Activated CD4-positive, CD25-positive, alpha-beta regulatory T cell treated with anti-CD3 and anti-CD28 coated beads, Interleukin-2, amount 50 U/mL, for 16 hours (primary cell): Measurements from ENCODE around the gene CDKN3.
"Not testable (repeated sequence)": the region's sequence is repeated elsewhere in the genome, so short reads cannot be mapped to it uniquely, and the experiment has no call there.

ENCODE experiments used
- DNase-seq: peaks from one replicate; pipeline ENCODE4 v3.0.0-alpha.2; 2020; ENCODE audit warnings: low read depth, low spot score

Gene CDKN3

DNA sequence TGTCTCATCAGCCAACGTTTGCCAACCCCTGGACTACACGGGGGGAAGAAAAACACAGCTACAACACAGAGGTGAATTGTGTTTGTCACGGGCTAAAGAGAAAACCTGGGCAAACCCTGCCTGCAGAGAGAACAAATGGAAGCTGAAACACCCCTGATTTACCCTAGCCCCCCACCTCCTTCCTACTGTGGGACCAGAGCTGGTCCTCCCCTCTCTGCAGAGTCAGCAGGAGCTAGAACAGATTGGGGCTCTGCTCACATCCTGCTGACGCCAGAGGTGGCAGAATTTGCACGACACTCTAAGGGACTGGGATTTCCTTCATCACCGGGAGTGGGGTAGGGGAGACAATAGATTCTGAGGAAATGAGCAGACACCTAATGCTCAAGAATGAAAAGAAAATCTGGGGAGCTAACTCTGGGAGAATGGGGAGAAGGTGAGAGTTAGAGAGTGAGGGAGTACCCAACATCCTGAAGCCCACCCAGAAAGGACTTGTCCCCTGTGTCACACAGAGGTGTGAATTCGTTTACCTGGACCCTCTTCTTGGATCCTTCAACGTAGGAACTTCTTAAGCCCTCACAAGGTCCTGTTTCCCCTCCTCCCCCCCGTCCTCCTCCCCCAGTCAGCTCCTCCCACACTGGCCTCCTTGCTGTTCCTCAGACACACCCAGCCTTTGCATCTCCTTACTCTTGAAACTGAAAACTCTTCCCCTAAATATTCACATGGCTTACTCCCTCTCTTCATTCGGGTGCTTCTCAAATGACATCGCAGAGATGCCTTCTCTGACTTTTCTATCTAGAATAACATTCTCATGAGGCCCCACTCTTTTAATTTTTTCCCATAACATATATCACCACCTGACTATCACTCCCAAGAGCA, 26.2 kb upstream of the CDKN3 start:
- no peak for DNase-seq

DNA sequence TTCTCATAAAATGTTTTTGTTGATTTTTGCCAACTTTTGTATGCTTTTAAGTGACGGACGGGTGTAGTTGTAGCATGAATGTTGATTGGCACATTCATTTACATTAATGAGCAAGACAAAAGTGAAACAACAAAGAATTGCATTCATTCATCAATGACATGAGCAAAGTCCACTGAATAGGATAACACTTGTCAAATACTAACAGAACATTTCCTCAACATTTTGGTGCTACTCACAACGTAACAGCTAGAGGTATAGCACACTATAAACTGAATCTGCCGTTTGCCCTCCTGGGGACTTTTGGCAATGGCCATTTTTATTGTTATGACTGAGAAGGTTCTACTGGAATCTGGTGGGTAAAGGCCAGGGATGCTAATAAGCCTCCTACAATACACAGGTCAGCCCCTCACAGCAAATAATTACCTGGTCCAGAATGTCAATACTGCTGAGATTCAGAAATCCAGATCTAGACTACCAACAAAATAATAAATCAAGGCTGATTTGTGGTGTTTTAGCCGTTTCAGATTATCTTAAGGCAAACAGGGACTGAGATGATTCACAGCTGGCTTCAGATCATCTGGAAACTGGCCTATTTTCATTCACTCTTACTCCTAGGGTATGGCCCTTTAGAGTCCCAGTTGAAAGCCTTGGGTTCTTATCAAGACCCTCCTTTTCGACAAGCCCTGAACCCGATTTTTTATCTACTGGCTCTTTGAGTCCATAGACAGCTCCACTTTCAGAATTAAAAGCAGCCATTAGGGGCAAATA, 22.5 kb upstream of the CDKN3 start:
- DNase-seq: no peak

DNA sequence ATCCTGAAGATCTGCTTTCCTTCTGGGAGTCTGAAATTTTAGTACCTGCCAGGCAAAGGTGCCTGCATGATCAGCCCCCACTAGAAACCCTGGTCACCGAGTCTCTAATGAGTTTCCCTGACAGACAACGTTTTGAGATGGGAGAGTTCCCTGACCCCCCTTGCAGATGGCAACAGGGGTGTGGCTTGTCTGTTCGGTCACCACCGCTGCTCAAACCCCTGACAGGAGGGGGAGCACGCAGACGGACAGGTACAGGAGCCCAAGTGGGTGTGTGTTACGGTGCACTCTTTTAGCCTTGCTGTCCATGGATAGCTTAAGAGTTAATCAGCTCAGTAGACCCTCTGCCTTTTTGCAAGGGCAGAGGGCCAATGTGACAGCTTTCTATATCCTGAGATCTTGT, 19.3 kb upstream of the CDKN3 start:
- no peak for DNase-seq

DNA sequence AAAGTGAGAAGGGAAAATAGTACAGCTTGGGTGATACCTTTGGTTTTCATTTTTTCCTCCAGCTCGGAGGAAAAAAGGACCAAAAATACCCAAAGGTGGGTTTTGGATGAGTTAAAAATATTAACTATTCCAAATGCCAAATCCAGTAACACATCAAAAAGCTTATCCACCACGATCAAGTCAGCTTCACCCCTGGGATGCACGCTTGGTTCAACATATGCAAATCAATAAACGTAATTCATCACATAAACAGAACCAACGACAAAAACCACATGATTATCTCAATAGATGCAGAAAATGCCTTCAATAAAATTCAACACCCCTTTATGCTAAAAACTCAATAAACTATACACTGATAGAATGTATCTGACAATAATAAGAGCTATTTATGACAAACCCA, 17.9 kb upstream of the CDKN3 start:
- not testable (repeated sequence) for DNase-seq

DNA sequence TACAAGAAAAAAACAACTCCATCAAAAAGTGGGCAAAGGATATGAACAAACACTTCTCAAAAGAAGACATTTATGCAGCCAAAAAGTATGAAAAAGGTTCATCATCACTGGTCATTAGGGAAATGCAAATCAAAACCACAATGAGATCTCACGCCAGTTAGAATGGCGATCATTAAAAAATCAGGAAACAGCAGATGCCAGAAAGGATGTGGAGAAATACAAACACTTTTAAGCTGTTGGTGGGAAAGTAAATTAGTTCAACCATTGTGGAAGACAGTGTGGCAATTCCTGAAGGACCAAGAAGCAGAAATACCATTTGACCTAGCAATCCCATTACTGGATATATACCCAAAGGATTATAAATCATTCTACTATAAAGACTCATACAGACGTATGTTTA, 16.2 kb upstream of the CDKN3 start:
- DNase-seq: not testable (repeated sequence)

DNA sequence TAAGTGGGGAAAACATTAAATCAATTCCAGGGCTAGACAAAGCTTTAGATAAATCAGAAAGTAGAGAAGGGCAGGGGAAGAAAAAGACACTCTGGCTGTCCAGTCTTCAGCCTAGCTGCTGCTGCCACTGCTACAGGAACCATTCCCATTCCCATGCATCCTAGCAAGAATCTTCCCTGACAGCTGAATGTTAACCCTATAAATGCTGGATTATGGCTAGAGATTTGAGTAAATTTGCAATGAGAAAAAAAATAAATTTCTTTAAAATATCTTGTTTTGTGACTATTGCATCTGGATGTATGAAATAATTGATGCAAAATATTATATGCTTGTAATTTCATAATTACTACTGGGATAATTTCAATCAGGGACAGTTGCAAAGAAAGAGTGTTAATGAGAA, 15.0 kb upstream of the CDKN3 start:
- no peak for DNase-seq

DNA sequence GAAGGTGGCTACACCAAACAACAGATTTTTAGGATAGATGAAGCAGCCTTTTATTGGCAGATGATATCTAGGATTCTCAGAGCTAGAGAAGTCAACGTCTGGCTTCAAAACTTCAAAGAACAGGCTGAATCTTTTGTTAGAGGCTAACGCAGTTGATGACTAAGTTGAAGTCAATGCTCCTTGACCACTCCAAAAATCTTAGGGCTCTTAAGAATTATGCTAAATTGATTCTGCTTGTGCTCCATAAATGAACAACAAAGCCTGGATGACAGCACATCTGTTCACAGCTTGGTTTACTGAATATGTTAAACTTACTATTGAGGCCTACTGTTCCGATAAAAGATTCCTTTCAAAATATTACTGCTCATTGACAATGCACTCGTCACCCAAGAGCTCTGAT, 13.0 kb upstream of the CDKN3 start:
- no peak for DNase-seq

DNA sequence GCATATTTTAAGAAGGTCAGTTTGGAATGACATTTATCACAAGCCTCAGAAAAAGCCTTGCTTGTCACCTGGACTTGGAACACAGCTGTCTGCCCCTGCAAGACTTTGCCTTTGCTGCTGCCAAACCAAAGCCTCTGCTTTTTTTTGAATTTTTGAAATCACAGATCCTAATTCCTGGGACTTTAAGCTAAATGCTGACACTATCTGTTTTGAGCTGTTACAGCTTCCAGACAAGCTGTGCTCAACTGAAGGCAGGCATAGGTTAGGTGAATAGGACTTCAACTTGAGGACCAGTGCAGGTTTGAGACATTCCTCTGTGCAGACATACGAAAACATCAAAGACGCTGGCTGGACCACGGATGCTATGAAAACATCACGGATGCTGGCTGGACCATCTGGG, 11.3 kb upstream of the CDKN3 start:
- no peak for DNase-seq

DNA sequence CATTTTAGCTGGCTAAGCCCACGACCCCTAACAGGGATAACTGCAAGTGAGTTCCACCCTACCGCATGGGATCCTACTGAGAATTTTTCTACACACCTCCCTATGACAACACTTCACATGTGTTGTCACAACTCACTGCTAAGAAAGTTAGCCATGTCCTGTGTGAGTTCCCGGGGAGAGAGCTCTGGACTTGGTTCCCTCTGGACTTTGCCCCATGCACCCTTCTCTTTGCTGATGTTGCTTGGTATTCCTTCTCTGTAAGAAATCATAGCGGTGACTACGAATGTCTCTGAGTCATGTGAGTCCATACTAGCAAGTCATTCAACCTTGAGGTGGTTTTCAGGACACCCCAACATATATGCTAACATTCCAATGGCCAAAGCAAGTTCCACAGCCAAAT, 9.5 kb upstream of the CDKN3 start:
- no peak for DNase-seq

DNA sequence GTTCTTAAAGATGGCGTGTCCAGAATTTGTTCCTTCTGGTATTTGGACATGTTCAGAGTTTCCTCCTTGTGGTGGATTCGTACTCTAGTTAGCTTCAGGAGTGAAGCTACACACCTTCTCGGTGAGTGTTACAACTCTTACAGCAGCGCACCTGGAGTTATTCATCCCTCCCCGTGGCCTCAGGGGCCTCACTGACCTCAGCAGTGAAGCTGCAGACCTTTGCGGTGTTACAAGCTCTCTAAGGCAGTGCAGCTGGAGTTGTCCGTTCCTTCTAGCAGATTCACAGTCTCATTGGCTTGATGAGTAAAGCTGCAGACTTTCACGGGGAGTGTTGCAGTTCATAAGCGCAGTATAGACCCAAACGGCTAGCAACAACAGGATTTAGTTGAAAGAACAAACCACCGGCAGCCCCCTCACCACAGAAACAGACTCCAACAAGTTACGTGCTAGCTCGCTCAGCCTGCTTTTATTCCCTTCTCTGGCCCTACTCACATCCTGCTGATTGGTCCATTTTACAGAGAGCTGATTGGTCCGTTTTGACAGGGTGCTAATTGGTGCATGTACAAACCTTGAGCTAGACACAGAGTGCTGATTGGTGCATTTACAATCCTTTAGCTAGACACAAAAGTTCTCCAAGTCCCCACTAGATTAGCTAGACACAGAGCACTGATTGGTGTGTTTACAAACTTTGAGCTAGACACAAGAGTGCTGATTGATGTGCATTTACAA, 4.5 kb upstream of the CDKN3 start:
- no peak for DNase-seq

DNA sequence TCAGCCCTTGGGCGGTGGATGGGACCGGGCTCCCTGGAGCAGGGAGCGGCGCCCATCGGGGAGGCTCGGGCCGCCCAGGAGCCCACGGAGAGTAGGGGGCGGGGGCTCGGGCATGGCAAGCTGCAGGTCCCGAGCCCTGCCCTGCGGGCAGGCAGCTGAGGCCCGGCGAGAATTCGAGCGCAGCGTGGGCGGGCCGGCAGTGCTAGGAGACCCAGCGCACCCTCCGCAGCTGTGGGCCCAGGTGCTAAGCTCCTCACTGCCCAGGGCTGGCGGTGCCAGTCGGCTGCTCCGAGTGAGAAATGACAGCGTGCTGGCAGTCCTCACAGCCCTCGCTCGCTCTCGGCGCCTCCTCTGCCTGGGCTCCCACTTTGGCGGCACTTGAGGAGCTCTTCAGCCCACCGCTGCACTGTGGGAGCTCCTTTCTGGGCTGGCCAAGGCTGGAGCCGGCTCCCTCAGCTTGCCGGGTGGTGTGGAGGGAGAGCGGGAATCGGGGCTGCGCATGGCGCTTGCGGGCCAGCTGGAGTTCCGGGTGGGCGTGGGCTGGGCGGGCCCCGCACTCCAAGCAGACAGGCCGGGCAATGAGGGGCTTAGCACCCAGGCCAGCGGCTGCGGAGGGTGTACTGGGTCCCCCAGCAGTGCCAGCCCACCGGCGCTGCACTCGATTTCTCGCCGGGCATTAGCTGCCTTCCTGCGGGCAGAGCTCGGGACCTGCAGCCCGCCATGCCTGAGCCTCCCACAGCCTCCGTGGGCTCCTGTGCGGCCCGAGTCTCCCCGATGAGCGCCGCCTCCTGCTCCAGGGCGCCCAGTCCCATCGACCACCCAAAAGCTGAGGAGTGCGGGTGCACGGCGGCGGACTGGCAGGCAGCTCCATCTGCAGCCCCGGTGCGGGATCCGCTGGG, 3.6 kb upstream of the CDKN3 start:
- DNase-seq: not testable (repeated sequence)

DNA sequence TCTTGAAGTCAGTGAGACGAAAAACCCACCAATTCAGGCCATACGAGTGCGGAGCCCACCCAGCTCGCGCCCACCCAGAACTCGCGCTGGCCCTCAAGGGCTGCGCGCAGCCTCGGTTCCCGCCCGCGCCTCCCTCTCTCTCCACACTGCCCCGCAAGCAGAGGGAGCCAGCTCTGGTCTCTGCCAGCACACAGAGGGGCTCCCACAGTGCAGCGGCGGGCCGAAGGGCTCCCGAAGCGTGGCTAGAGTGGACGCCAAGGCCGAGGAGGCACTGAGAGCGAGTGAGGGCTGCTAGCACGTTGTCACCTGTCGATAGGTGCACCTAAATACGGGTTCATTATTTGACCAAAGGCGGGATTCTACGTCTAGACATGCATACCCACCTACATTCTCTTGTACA, 2.2 kb upstream of the CDKN3 start:
- DNase-seq: no peak

DNA sequence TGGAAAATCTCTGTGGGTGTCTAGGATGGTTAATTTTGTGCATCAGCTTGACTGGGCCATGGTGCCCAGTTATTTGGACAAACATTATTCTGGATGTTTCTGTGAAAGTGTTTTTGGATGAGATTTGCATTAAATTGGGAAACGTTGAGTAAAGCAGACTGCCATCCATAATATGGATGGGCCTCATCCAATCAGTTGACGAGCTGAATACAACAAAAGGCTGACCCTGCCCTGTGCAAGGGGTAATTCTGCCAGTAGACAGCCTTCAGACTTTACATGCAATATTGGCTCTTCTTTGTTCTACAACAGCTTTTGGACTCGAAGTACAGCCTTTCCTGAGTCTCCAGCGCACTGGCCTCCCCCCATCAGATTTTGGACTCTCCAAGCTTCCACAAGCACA, 1.5 kb upstream of the CDKN3 start:
- DNase-seq: no peak

DNA sequence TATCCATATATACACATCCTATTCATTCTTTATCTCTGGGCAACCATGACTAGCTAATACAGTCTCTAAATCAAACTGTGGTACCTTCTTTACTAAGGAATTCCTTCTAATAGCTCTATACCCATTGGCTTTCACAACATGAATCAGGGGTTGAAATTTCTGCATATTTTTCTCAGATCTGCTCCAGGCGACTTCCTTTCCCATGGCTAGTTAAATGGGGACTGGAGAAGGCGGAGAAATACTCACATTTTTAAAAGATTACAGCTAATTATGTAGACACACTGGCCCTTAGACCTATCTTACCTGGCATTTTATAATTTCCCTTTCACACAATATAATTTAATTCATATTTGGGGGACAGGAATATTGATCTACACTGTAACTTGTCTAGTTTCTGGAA, 1.1 kb upstream of the CDKN3 start:
- no peak for DNase-seq

DNA sequence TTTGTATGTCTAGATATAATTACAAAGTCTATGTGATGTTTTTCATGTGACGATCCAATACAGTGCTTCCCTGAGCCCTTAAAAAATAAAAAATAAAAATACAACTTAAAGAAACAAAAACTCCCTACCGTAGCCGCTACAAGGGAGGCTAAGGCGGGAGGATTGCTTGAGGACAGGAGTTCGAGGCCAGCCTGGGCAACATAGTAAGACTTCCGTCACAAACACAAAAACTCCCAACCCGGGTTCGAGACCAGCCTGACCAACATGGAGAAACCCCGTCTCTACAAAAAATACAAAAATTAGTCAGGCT, 669 bp upstream of the CDKN3 start:
- no peak for DNase-seq

DNA sequence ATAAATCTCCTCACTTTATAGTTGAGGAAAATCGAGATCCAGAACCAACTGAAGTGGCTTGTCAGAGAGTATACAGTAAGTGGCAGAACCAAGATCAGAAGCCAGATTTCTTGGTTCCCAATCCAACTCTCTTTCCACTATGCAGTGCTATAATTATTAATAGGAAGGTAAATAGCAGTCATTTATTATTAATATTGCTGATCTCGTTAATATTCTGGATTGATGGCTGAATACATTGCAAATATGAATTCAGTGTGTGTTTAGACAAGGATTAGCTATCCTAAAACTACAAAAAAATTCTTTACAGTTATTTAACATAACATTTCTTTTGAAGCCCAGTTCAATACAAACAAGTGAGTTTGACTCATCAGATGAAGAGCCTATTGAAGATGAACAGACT, 2.8 kb downstream of the CDKN3 start:
- DNase-seq: no peak

DNA sequence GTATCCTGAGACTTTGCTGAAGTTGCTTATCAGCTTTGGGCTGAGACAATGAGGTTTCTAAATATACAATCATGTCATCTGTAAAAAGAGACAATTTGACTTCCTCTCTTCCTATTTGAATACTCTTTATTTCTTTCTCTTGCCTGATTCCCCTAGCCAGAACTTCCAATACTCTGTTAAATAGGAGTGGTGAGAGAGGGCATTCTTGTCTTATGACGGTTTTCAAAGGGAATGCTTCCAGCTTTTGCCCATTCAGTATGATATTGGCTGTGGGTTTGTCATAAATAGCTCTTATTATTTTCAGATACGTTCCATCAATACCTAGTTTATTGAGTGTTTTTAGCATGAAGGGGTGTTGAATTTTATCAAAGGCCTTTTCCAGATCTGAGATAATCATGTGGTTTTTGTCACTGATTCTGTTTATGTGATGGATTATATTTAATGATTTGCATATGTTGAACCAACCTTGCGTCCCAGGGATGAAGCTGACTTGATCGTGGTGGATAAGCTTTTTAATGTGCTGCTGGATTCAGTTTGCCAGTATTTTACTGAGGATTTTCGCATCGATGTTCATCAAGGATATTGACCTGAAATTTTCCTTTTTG, 6.7 kb downstream of the CDKN3 start:
- not testable (repeated sequence) for DNase-seq

DNA sequence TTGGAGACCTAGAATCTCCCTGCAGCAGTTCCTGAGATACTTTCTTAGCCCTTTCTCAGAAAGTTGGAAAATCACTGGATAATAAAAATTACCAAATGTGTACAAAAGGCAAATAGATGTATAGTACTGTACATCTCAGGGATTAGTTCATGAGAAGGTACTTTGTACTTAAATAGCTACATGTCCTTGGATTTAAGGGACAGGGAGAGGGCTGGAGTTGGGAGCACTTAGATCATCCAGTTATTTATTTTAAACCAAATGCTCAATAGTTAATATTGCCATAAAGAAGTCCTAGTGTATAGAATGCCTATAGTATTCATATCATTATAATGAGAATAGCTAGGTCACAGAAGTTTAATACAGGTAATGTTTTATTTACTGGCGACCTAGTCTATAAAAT, 13.4 kb downstream of the CDKN3 start:
- DNase-seq: no peak

DNA sequence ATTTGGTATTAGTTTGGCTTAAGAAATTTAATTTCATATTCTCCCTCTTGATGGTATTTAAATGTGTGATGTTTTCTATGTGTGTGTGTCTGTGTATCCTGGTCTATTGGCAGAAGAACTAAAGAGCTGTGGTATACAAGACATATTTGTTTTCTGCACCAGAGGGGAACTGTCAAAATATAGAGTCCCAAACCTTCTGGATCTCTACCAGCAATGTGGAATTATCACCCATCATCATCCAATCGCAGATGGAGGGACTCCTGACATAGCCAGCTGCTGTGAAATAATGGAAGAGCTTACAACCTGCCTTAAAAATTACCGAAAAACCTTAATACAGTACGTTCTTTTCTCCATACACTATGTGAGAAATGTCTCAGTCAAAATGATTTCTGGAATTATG, 14.6 kb downstream of the CDKN3 start:
- DNase-seq: no peak

DNA sequence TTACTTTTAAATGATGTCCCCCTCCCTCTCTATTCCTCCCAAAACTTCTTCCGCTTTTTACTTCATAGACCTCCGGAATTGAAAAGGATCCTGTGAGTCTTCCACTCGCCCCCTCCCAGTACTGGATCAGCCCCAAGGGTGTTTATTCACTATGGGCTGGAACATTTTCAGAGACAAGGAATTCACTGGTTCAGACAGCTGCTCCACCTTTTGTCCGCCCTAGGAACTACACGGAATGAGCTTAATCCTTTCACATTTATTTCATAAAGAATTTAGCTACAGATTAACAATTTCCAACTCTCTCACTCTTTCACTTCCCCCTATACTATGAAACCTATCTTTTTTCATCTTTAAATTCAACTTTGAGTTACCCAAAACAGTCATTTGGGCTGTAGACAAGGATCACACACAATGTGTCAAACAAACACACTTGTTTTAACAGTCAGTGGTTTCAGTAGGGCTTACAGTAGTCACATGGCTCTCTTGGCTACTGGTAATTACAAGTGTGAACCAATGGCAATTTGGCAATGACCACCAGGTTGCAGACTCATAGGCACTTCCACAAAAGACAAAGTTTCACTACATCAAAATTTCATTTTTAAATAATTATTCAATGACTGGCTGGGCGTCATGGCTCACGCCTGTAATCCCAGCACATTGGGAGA, 23.8 kb downstream of the CDKN3 start:
- DNase-seq: no peak

DNA sequence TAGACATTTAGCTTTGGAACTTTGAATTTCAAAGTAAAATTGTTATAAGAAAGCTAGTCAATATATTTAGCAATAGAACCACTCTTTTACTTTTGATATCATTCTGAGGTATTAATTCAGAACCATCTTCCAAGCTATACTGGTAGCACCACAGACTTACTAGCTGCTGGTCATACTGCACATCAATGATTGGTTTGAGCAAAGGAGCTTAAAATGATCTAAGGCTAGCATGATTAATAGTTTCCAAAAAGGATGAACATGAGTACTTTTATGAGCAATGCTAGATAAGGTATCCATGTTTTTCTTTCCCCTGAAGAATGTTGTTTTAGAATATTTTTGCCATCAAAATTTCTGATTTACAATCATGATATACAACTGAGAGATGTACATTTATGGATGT, 27.2 kb downstream of the CDKN3 start:
- DNase-seq: no peak
